ENCODE data around the gene DUOXA2.
A peak's percentile ranks its signal among the peaks of the same experiment; 100 is the strongest.
"Not testable (repeated sequence)": the region's sequence is repeated elsewhere in the genome, so short reads cannot be mapped to it uniquely, and the experiment has no call there.

Gene DUOXA2

GRCh38 chr15:45114076-45114750 lies at the start of gene DUOXA2, which contains the start of gene DUOX2:
Gene DUOXA2, plus strand, starts transcription at chr15:45114326. Its CDS starts 280 bp downstream, at chr15:45114606.
Gene DUOX2, minus strand, starts transcription at chr15:45114172. Its CDS starts 761 bp downstream, at chr15:45113411.
- no peak for DNase-seq

- no peak for DNase-seq
Observed at GRCh38 chr15:45064386-45064785, 49.7 kb upstream of the DUOXA2 start.

GRCh38 chr15:45069942-45070360 lies 44.2 kb upstream of the DUOXA2 start:
- DNase-seq = not testable (repeated sequence)

- not testable (repeated sequence) for DNase-seq
Observed at GRCh38 chr15:45073602-45074001, 40.5 kb upstream of the DUOXA2 start.

- DNase-seq = not testable (repeated sequence)
Observed at GRCh38 chr15:45075440-45076320, 38.4 kb upstream of the DUOXA2 start.

GRCh38 chr15:45077391-45077790 lies 36.7 kb upstream of the DUOXA2 start:
- DNase-seq = not testable (repeated sequence)

GRCh38 chr15:45079201-45079600 lies 34.9 kb upstream of the DUOXA2 start:
- not testable (repeated sequence) for DNase-seq

- DNase-seq = not testable (repeated sequence)
Observed at GRCh38 chr15:45079628-45080246, 34.4 kb upstream of the DUOXA2 start.

GRCh38 chr15:45080593-45080992 lies 33.5 kb upstream of the DUOXA2 start:
- DNase-seq = not testable (repeated sequence)

GRCh38 chr15:45082412-45082811 lies 31.7 kb upstream of the DUOXA2 start:
- DNase-seq = not testable (repeated sequence)

GRCh38 chr15:45083223-45083622 lies 30.9 kb upstream of the DUOXA2 start:
- DNase-seq = no peak

- no peak for DNase-seq
Observed at GRCh38 chr15:45084163-45084562, 30.0 kb upstream of the DUOXA2 start.

GRCh38 chr15:45087513-45087912 lies 26.6 kb upstream of the DUOXA2 start:
- no peak for DNase-seq

- no peak for DNase-seq
Observed at GRCh38 chr15:45088801-45089711, 25.1 kb upstream of the DUOXA2 start.

GRCh38 chr15:45089712-45090373 lies 24.3 kb upstream of the DUOXA2 start:
- no peak for DNase-seq

- no peak for DNase-seq
Observed at GRCh38 chr15:45091161-45091560, 23.0 kb upstream of the DUOXA2 start.

- no peak for DNase-seq
Observed at GRCh38 chr15:45091576-45091975, 22.6 kb upstream of the DUOXA2 start.

GRCh38 chr15:45093013-45093412 lies 21.1 kb upstream of the DUOXA2 start:
- no peak for DNase-seq

- peak; percentile 55 for DNase-seq
Observed at GRCh38 chr15:45093622-45094357, 20.3 kb upstream of the DUOXA2 start.

- peak; percentile 57 for DNase-seq
Observed at GRCh38 chr15:45094358-45094730, 19.8 kb upstream of the DUOXA2 start.

GRCh38 chr15:45095661-45096060 lies 18.5 kb upstream of the DUOXA2 start:
- DNase-seq = peak; percentile 55
